GM18498 (cell line): ENCODE data around the gene DYDC2.
"Not testable (repeated sequence)": the region's sequence is repeated elsewhere in the genome, so short reads cannot be mapped to it uniquely, and the experiment has no call there.

Source experiments
- ATAC-seq: cut with Tn5 transposase; IDR thresholded peaks from one replicate; pipeline ENCODE4 v1.9.1; 2021; ENCODE audit warnings: mild to moderate bottlenecking, moderate library complexity; ENCODE audit not compliant: unreplicated experiment

Gene DYDC2

GRCh38 chr10:80411681-80412220 is 55.2 kb downstream of the DYDC2 start:
- no peak for ATAC-seq

- ATAC-seq = no peak
Observed at GRCh38 chr10:80412486-80412885, 55.9 kb downstream of the DYDC2 start.

GRCh38 chr10:80413271-80413996 is 56.9 kb downstream of the DYDC2 start:
- ATAC-seq = no peak

GRCh38 chr10:80414142-80414895 is 57.7 kb downstream of the DYDC2 start:
- no peak for ATAC-seq

- no peak for ATAC-seq
Observed at GRCh38 chr10:80415734-80416478, 59.3 kb downstream of the DYDC2 start.

- no peak for ATAC-seq
Observed at GRCh38 chr10:80416479-80417098, 60.0 kb downstream of the DYDC2 start.

GRCh38 chr10:80417256-80417655 is 60.7 kb downstream of the DYDC2 start:
- ATAC-seq = not testable (repeated sequence)
